Sigmoid colon (tissue), 7 donors: ENCODE results near the gene LYL1. TPM values are rescaled to one million over a fixed set of nuclear protein-coding genes. Genes with fewer than 3 reads are reported as not detected.

ENCODE experiments used
- DNase-seq: peaks from one replicate; pipeline ENCODE4 v3.0.0-alpha.2; 2019
- H3K27ac ChIP-seq, 4 donors: fragments of 200-600 bp; sonication (generic); one replicate each; pipeline ENCODE4 v1.5.1; 2016 to 2019; ENCODE audit warnings: mild to moderate bottlenecking in 1 of 4
- H3K27me3 ChIP-seq, 3 donors: fragments of 200-600 bp; sonication (generic); one replicate each; pipeline ENCODE4 v1.5.1; 2019; ENCODE audit warnings: mild to moderate bottlenecking in 1 of 3
- H3K36me3 ChIP-seq, 4 donors: fragments of 200-600 bp; sonication (generic); one replicate each; pipeline ENCODE4 v1.5.1; 2016 to 2019
- H3K4me1 ChIP-seq, 4 donors: fragments of 200-600 bp; sonication (generic); one replicate each; pipeline ENCODE4 v1.5.1; 2017 to 2019
- H3K4me3 ChIP-seq, 4 donors: fragments of 200-600 bp; sonication (generic); one replicate each; pipeline ENCODE4 v1.5.1; 2017 to 2019; ENCODE audit warnings: mild to moderate bottlenecking in 2 of 4, moderate library complexity in 1 of 4
- H3K9me3 ChIP-seq, 4 donors: fragments of 200-600 bp in 3 of 4; sonication (generic) in 3 of 4; one replicate each; pipeline versions ENCODE4 v1.5.1 to v1.6.1; 2013 to 2019
- EP300 ChIP-seq, 4 donors: sonication (generic); formaldehyde crosslinking; IDR thresholded peaks; one replicate each; pipeline ENCODE4 v1.6.1; 2017; ENCODE audit warnings: antibody characterized with exemption in 4 of 4
- POLR2A ChIP-seq, 2 donors: fragments of 450-650 bp; IDR thresholded peaks; one replicate each; pipeline ENCODE4 v1.6.1; 2016; ENCODE audit warnings: antibody characterized with exemption in 2 of 2, mild to moderate bottlenecking in 2 of 2, moderate library complexity in 2 of 2
- POLR2AphosphoS5 ChIP-seq, 4 donors: sonication (generic); formaldehyde crosslinking; IDR thresholded peaks; one replicate each; pipeline ENCODE4 v1.6.1; 2017; ENCODE audit warnings: antibody characterized with exemption in 4 of 4
- WGBS, 2 donors: extraction: QIAGEN DNeasy Blood & Tissue Kit; methylation state at CpG; one replicate each; pipeline ENCODE4 v1.1.7; 2013; 5-methylcytosine and 5-hydroxymethylcytosine counted together
- intact Hi-C: fragments of 100-400 bp; cut with DNase I; formaldehyde crosslinking; loops from one replicate; pipeline ENCODE4 v1.15.1; 2023
- polyA plus RNA-seq, 3 donors: library from polyadenylated mRNA; stranded (reverse); fragments of 200-250 nt; gene quantifications; one replicate each; pipeline ENCODE4 v1.2.3, GENCODE V29; 2013
- total RNA-seq, 4 donors: library from RNA; depleted of rRNA; stranded (reverse); fragments of >200 nt; gene quantifications; one replicate each; pipeline ENCODE4 v1.1.0, GENCODE V29; 2016
- TF ChIP-seq, protein P1 (sequence below), 4 experiments: fragments of 450-650 bp in 3 of 4; fragments of 200-600 bp in 1 of 4; IDR thresholded peaks; one replicate each; pipeline ENCODE4 v1.5.1; 2016 to 2019; ENCODE audit warnings: antibody characterized with exemption in 4 of 4, mild to moderate bottlenecking in 3 of 4, moderate library complexity in 2 of 4
- donor health status: healthy with polysubstance abuse.
- donor health status: Bipolar disorder and iron deficiency.
- donor health status: healthy.

LYL1 gene
- total and polyA plus RNA-seq, 7 donors: 3.0 to 18.4 (median 13.8) TPM

DNA sequence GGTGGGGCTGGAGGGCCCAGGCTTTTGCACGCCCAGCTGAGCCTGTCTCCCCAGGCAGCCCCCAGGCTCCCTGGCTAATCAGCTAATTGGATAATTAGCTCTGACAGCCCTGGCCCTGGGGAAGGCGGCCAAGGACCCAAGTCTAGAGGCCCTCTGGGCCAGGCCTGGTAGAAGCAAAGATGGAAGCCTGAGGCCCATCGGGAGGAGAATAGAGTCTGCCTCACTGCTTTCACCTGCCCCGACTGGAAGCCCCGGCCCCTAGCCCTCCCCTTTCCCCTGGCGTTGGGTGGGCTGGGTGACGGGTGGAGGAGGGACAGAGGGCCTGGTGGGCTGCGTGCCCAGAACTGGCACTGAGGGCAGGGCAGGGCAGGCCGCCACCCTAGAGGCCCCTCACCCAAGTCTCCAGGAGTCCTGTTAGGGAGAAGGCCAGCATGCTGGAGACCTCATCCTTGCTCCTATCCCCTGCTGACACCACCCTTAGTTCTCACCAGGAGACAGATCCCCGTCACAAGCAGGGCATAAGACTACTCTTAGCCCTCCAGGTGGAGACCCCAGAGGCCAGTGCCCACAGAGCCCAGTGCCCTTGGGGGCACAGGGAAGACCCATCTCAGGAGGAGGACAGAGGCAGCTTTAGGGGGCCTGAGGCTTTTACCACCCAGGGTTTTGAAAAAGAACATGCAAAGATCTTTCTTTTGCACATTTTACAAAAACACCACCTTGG lies 12.0 kb downstream of the LYL1 start:
- H3K27ac ChIP-seq: peak overlapping the region; percentile 81 to 95 (median 86)
- H3K4me3 ChIP-seq: no peak overlapping the region
- peaks cover 0 to 39% (median 13%) of the 10 kb centered on the region in 4 donors for H3K36me3 ChIP-seq
- intact Hi-C loops: no loop called here
- no peaks in the 10 kb centered on the region for H3K27me3 ChIP-seq
- 87 to 90% methylated on average over 10 of the region's 10 CpGs for WGBS, 2 donors
- peaks cover 0 to 85% (median 69%) of the 10 kb centered on the region in 4 donors for H3K4me1 ChIP-seq
- no peak for TF ChIP-seq POLR2AphosphoS5 (IDR thresholded peaks at IDR 0.05)
- no peak for TF ChIP-seq POLR2A (IDR thresholded peaks at IDR 0.05)
- TF ChIP-seq, protein P1, sequence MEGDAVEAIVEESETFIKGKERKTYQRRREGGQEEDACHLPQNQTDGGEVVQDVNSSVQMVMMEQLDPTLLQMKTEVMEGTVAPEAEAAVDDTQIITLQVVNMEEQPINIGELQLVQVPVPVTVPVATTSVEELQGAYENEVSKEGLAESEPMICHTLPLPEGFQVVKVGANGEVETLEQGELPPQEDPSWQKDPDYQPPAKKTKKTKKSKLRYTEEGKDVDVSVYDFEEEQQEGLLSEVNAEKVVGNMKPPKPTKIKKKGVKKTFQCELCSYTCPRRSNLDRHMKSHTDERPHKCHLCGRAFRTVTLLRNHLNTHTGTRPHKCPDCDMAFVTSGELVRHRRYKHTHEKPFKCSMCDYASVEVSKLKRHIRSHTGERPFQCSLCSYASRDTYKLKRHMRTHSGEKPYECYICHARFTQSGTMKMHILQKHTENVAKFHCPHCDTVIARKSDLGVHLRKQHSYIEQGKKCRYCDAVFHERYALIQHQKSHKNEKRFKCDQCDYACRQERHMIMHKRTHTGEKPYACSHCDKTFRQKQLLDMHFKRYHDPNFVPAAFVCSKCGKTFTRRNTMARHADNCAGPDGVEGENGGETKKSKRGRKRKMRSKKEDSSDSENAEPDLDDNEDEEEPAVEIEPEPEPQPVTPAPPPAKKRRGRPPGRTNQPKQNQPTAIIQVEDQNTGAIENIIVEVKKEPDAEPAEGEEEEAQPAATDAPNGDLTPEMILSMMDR (IDR thresholded peaks at IDR 0.05): no peak
- no peak for TF ChIP-seq EP300 (IDR thresholded peaks at IDR 0.05)
- DNase-seq: no peak
- H3K9me3 ChIP-seq: no peaks in the 10 kb centered on the region

DNA sequence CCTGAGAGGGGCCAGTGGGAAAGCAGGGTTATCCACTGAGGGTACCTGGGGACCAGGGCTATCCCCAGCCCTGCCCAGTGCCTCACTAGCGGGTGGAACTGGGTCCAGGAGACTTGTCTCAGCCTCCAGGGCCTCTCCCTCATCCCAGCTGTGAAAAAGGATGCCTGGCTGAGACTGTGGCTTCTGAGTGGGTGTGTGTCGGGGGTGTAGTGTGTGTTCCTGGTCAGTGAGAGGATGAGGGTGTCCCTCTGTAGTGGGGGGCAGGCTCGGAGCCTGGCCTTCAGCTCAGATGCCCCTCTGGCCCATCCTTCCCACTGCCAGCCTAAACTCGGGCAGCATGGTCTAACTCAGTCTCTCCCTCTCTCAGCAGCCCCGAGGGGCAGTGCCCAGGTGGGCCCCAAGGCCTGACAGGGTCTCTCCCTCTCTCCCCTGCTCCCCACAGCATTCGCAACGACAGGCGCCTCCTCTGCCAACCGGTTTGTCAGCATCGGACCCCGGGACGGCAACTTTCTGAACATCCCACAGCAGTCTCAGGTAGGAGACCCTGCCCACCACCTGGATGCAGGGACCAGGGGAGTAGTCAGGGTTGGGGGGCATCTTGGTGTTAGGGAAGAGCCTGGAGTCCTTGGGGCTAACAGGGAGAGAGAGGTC lies 12.7 kb downstream of the LYL1 start:
- intact Hi-C loops: no loop called here
- 89 to 91% methylated on average over 12 of the region's 12 CpGs for WGBS, 2 donors
- H3K27ac ChIP-seq: peak overlapping the region; percentile 81 to 95 (median 86)
- H3K36me3 ChIP-seq: peaks cover 0 to 32% (median 10%) of the 10 kb centered on the region in 4 donors
- H3K4me3 ChIP-seq: no peak overlapping the region
- TF ChIP-seq POLR2A (IDR thresholded peaks at IDR 0.05) (no peak), EP300 (IDR thresholded peaks at IDR 0.05) (no peak), POLR2AphosphoS5 (IDR thresholded peaks at IDR 0.05) (no peak)
- TF ChIP-seq, protein P1 (IDR thresholded peaks at IDR 0.05): no peak
- peaks cover 0 to 85% (median 69%) of the 10 kb centered on the region in 4 donors for H3K4me1 ChIP-seq
- H3K27me3 ChIP-seq: no peaks in the 10 kb centered on the region
- no peak for DNase-seq
- no peaks in the 10 kb centered on the region for H3K9me3 ChIP-seq

- H3K27ac ChIP-seq: peak overlapping the region; percentile 81 to 95 (median 86)
- WGBS, 2 donors: 88 to 91% methylated on average over 5 of the region's 5 CpGs
- no peak overlapping the region for H3K4me3 ChIP-seq
- H3K9me3 ChIP-seq: no peaks in the 10 kb centered on the region
- peaks cover 0 to 79% (median 63%) of the 10 kb centered on the region in 4 donors for H3K4me1 ChIP-seq
- intact Hi-C loops: no loop called here
- DNase-seq: no peak
- TF ChIP-seq POLR2AphosphoS5 (IDR thresholded peaks at IDR 0.05): no peak
- TF ChIP-seq EP300 (IDR thresholded peaks at IDR 0.05): no peak
- TF ChIP-seq, protein P1 (IDR thresholded peaks at IDR 0.05): no peak
- no peak for TF ChIP-seq POLR2A (IDR thresholded peaks at IDR 0.05)
- H3K27me3 ChIP-seq: no peaks in the 10 kb centered on the region
- peaks cover 0 to 31% (median 8%) of the 10 kb centered on the region in 4 donors for H3K36me3 ChIP-seq
Observed at GRCh38 chr19:13089139-13089856, 13.4 kb downstream of the LYL1 start.

DNA sequence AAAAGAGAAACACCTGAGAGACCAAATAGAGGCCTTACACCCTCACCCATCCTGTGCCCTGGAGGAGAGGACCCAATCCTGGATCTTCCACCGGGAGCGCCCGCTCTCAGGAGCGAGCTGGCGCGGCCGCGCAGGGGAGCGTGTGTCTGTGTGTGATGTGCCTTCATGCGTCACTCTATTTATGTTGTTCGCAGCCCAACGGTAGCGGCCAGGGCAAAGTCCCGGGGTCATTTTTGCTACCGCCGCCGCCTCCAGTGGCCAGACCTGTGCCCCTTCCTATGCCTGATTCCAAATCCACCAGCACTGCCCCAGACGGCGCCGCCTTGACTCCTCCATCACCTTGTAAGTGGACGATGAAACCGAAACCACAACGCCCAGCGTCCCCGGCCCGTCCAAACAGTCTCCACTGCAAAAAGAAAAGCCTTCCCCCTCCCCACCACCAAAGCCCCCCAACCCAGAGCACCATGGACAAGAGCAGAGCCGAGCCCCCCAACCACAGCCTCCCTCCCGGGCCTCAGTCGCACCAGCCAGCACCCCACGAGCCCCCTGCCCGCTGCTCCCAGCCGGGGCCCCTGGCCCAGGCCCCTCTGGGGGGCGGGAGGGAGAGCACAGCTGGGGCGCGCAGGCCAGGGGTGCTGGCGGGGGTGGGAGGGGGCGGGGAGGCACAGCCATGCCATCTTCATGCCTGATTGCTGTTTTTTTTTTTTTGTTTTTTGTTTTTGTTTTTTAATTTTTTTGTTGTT lies 14.7 kb downstream of the LYL1 start:
- H3K9me3 ChIP-seq: no peaks in the 10 kb centered on the region
- peak overlapping the region in 3 of 4 donors; percentile 81 to 95 (median 88) for H3K27ac ChIP-seq
- no peak for TF ChIP-seq POLR2A (IDR thresholded peaks at IDR 0.05)
- no peak for TF ChIP-seq EP300 (IDR thresholded peaks at IDR 0.05)
- TF ChIP-seq, protein P1 (IDR thresholded peaks at IDR 0.05): no peak
- TF ChIP-seq POLR2AphosphoS5 (IDR thresholded peaks at IDR 0.05): no peak
- no peaks in the 10 kb centered on the region for H3K27me3 ChIP-seq
- intact Hi-C loops: no loop called here
- WGBS, 2 donors: 86 to 91% methylated on average over 37 of the region's 37 CpGs
- peaks cover 0 to 44% (median 13%) of the 10 kb centered on the region in 4 donors for H3K36me3 ChIP-seq
- no peak overlapping the region for H3K4me3 ChIP-seq
- peaks cover 0 to 68% (median 55%) of the 10 kb centered on the region in 4 donors for H3K4me1 ChIP-seq
- DNase-seq: no peak
